MCF 10A (cell line): Measurements from ENCODE around the gene SHC3. TPM values are rescaled to one million over a fixed set of nuclear protein-coding genes. Genes with fewer than 3 reads are reported as not detected.

Experiments used
- BruUV-seq: library from RNA; stranded (reverse); fragments of 400-500 nt; replicated peaks from 2 replicates; lab custom pipeline; 2021; lab: Mats Ljungman, UMichigan
- CTCF ChIA-PET: fragments of 300-600 bp; sonication (Branson Sonifier 250); formaldehyde crosslinking; extraction: SDS; loops from one replicate; lab custom pipeline; 2021; ENCODE audit warnings: antibody characterized with exemption, inconsistent platforms; lab: Yijun Ruan, JAX
- POLR2A ChIA-PET: fragments of 300-600, 350-650 bp; sonication (Branson Sonifier 250); formaldehyde crosslinking; extraction: SDS; loops from one replicate; lab custom pipeline; 2020; ENCODE audit warnings: antibody characterized with exemption, inconsistent platforms; lab: Yijun Ruan, JAX
- DNase-seq: peaks from one replicate; pipeline ENCODE4 v3.0.0-alpha.2; 2018; ENCODE audit not compliant: unreplicated experiment
- H3K27ac Mint-ChIP-seq: one replicate; pipeline ENCODE4 v1.8.0; 2022; ENCODE audit warnings: mild to moderate bottlenecking, low read depth, mixed read lengths; ENCODE audit not compliant: unreplicated experiment
- H3K27me3 Mint-ChIP-seq: one replicate; pipeline ENCODE4 v1.8.0; 2022; ENCODE audit warnings: mixed read lengths; ENCODE audit not compliant: insufficient read depth, unreplicated experiment
- H3K36me3 Mint-ChIP-seq: one replicate; pipeline ENCODE4 v1.8.0; 2022; ENCODE audit warnings: mild to moderate bottlenecking, moderate library complexity, mixed read lengths; ENCODE audit not compliant: insufficient read depth, unreplicated experiment
- H3K4me1 Mint-ChIP-seq: one replicate; pipeline ENCODE4 v1.8.0; 2022; ENCODE audit warnings: mixed read lengths; ENCODE audit not compliant: insufficient read depth, unreplicated experiment
- H3K4me3 Mint-ChIP-seq: one replicate; pipeline ENCODE4 v1.8.0; 2022; ENCODE audit warnings: mild to moderate bottlenecking, moderate library complexity, mixed read lengths; ENCODE audit not compliant: unreplicated experiment
- H3K9me3 Mint-ChIP-seq: one replicate; pipeline ENCODE4 v1.8.0; 2022; ENCODE audit warnings: mixed read lengths; ENCODE audit not compliant: unreplicated experiment
- intact Hi-C: fragments of 100-400 bp; cut with micrococcal nuclease; formaldehyde crosslinking; loops from 2 replicates; pipeline ENCODE4 v1.14.1; 2022
- total RNA-seq: library from RNA; stranded (reverse); gene quantifications from 2 replicates; pipeline ENCODE4 v1.2.3, GENCODE V29; 2022
- TF ChIP-seq, protein P1 (sequence below): fragments of 200-600 bp; IDR thresholded peaks from one replicate; pipeline ENCODE4 v1.8.0; 2022; ENCODE audit warnings: antibody characterized with exemption, mild to moderate bottlenecking; ENCODE audit not compliant: unreplicated experiment

The SHC3 gene
- total RNA-seq, 1 experiment from 2014 or later, result 0.02 TPM

DNA sequence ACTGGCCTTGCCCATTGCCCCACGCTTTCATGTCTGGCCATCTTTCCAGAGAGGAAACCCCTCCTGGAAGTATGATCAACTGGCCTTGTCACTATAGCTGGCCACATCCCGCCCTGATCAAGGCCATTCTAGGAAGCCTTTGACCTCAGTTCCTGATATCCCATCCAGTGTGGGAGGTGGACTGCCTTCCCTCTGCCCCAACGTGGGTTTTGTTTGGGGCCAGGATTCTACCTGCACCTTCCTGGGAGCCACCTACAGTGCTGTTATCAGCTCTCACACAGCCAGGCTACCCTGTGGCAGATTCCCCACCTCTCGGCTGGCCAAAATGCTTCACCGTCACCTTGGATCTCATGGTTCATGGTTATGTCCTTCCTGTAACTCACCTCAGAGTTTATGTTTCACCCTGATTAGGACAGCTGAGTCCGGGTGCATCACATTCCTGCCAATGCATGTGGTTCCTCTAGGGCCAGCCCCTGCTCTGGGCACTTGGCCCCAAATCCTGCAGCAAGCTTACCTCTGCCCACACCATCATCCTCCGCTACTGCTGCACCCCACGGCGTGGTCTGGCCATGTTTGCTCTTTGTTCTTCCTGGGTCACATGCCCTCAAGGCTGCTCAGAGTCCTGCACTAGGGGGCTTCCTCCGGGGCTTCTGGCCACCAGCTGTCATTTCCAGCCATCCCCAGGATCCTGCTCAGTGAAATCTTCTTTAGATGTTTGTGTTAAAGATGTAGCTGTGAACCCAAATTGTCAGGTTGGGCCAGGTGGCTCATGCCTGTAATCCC lies 211.5 kb downstream of the SHC3 start:
- ChIA-PET POLR2A (interaction anchor here (1.1 kb wide), 1 partner anchor 17 kb away, joined by 3 read pairs; no protein-coding TSS in a partner anchor), CTCF (interaction anchor here (0.6 kb wide), 1 partner anchor 77 kb away, joined by 3 read pairs; no protein-coding TSS in a partner anchor)
- Mint-ChIP-seq H3K9me3 (no peaks in the 10 kb centered on the region), H3K4me3 (no peak overlapping the region), H3K36me3 (no peaks in the 10 kb centered on the region), H3K27me3 (no peaks in the 10 kb centered on the region), H3K4me1 (peaks cover 5% of the 10 kb centered on the region), H3K27ac (no peak overlapping the region)
- intact Hi-C loops, result no loop called here
- BruUV-seq, result no TSS peak
- TF ChIP-seq, protein P1, sequence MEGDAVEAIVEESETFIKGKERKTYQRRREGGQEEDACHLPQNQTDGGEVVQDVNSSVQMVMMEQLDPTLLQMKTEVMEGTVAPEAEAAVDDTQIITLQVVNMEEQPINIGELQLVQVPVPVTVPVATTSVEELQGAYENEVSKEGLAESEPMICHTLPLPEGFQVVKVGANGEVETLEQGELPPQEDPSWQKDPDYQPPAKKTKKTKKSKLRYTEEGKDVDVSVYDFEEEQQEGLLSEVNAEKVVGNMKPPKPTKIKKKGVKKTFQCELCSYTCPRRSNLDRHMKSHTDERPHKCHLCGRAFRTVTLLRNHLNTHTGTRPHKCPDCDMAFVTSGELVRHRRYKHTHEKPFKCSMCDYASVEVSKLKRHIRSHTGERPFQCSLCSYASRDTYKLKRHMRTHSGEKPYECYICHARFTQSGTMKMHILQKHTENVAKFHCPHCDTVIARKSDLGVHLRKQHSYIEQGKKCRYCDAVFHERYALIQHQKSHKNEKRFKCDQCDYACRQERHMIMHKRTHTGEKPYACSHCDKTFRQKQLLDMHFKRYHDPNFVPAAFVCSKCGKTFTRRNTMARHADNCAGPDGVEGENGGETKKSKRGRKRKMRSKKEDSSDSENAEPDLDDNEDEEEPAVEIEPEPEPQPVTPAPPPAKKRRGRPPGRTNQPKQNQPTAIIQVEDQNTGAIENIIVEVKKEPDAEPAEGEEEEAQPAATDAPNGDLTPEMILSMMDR, result no peak
- DNase-seq, result no peak

DNA sequence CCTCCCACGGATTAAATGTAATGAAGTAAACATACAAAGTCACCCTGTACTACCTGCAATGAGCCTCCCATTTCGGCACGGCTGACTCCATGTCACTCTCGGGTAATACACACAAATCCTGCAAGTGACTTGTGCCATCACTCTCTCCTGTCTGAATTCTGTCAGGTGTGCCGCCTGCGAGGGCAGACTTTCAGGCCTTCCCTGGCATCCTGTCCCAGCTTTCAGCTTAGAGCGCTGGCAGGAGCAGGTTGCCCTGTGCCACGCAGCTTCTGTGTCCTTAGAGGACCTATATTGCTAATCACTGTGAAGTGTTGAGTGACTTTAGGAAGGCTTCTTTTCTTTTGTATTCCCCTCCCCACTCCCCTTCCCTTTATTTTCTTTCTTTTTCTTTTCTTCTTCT lies 213.1 kb downstream of the SHC3 start:
- Mint-ChIP-seq H3K9me3 (no peaks in the 10 kb centered on the region), H3K36me3 (no peaks in the 10 kb centered on the region), H3K4me3 (no peak overlapping the region), H3K27me3 (no peaks in the 10 kb centered on the region), H3K27ac (no peak overlapping the region), H3K4me1 (peaks cover 5% of the 10 kb centered on the region)
- intact Hi-C loops, result no loop called here
- TF ChIP-seq, protein P1, result no peak
- DNase-seq, result no peak
- BruUV-seq, result no TSS peak
- POLR2A ChIA-PET, result no interaction called here
- CTCF ChIA-PET, result no interaction called here

DNA sequence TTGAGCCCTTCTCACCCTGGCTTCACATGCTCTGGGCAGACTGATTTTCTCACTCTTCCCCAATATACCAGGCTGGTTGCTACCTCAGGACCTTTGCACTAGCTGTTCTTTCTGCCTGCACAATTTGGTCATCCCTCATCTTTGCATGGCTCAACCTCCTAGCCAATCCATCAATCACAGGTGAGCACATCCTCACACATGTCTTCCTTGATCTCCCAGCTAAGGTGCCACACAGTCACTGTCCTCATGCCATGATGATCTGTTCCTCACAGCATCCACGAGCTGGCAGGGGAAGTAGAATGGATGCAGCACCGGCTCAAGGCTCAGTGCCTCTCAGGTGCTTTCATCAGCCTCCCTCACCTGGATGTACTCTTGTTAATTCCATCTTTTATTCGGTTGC lies 218.0 kb downstream of the SHC3 start:
- ChIA-PET POLR2A (no interaction called here), CTCF (no interaction called here)
- Mint-ChIP-seq H3K27ac (no peak overlapping the region), H3K4me1 (no peaks in the 10 kb centered on the region), H3K36me3 (no peaks in the 10 kb centered on the region), H3K4me3 (no peak overlapping the region), H3K9me3 (no peaks in the 10 kb centered on the region), H3K27me3 (no peaks in the 10 kb centered on the region)
- BruUV-seq, result no TSS peak
- intact Hi-C loops, result no loop called here
- TF ChIP-seq, protein P1, result no peak
- DNase-seq, result no peak

DNA sequence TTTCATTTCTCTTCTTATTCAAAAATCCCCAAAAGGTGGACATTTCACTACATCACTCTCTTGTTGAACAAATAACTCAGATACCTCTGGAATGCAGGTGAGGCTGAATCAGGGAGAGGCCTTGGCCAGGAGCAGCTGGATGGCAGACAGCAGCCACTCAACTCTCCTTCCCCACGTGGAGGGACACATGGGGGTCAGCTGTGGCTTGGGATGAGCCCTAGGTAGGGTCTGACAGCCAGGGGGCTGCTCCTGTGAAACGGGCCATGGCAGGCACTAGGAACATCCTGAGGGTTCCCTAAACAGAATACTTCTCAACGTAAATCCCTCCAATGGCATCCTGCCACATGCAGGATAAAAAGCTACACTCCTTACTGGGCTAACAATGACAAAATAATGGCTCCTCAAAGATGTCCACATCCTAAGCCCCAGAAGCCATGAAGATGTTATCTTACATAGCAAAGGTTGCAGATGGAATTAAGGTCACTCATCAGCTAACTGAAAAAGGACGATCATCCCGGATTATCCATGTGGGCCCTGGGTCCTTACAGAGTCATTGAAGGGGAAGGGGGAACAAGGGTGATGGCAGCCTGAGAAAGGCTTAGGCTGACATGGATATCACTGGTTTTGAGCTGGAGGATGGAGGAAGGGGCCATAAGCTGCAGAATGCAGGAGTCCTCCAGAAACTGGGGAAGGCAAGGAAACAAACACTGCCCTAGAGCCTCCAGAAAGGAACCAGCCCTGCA lies 218.7 kb downstream of the SHC3 start:
- ChIA-PET POLR2A (no interaction called here), CTCF (interaction anchor here (0.6 kb wide), 2 partner anchors 10 to 533 kb away, joined by 3 to 4 read pairs; no protein-coding TSS in a partner anchor)
- TF ChIP-seq, protein P1, result no peak
- H3K4me1 Mint-ChIP-seq, result no peaks in the 10 kb centered on the region
- no peaks in the 10 kb centered on the region for H3K27me3 Mint-ChIP-seq
- intact Hi-C loops, result no loop called here
- DNase-seq, result no peak
- H3K4me3 Mint-ChIP-seq, result no peak overlapping the region
- BruUV-seq, result no TSS peak
- H3K27ac Mint-ChIP-seq, result no peak overlapping the region
- H3K36me3 Mint-ChIP-seq, result no peaks in the 10 kb centered on the region
- no peaks in the 10 kb centered on the region for H3K9me3 Mint-ChIP-seq
